B cell (primary cell): ENCODE measurements around the gene GALR1.

Source experiments
- EZH2 ChIP-seq: IDR thresholded peaks from 2 replicates; pipeline ENCODE4 v1.6.1; 2012; ENCODE audit warnings: borderline replicate concordance, low read depth, mild to moderate bottlenecking, moderate library complexity, low read length; ENCODE audit not compliant: insufficient read depth, poor library complexity, severe bottlenecking
- TF ChIP-seq, protein P1 (sequence below): fragments of 200-600 bp; IDR thresholded peaks from one replicate; pipeline ENCODE4 v1.8.0; 2022; ENCODE audit warnings: antibody characterized with exemption, mild to moderate bottlenecking

DNA sequence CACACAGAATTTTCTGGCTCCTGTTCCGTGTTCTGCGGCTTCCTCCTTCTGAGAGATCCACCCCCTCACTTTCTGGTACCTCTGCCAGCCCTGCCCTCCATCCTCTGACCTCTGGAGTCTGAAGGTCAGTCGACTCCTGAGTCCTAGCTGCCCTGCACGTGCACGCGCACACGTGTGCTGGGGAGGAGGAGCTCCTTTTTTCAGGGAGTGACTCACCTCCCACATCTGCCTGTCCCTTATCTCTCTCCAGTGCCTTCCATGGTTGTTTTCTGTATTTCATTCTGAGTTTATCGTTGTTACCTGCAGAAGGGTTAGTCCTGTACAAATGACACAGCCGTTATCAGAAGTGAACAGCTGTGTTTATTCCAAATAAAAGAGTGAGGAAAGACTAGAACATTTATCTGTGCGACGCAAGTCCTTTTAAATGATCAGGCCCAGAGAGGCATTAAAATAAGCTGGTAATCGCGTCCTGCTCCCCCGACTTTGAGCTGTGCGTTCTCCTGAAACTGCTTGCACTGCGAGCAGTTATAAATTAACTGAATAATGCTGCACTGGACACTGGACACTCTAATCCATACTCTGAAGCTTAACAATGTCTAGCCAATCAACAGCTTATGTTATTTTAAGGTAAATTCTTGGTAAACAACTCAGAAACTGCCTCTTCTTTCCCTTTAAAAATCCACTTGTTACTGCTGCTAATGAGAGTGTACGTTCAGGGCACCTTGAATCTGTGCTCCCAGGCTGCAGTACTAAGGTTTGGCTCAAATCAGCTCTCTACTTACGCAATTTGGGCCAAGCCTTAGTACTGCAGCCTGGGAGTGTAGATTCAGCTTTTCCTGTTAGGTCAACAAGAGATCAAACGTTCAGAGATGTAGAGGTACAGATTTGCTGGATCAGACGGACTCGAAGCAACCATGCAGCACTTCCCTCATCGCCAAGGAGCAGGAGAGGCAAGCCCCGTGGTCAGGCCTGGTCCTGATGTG, 72.5 kb downstream of the GALR1 start:
- TF ChIP-seq, protein P1, sequence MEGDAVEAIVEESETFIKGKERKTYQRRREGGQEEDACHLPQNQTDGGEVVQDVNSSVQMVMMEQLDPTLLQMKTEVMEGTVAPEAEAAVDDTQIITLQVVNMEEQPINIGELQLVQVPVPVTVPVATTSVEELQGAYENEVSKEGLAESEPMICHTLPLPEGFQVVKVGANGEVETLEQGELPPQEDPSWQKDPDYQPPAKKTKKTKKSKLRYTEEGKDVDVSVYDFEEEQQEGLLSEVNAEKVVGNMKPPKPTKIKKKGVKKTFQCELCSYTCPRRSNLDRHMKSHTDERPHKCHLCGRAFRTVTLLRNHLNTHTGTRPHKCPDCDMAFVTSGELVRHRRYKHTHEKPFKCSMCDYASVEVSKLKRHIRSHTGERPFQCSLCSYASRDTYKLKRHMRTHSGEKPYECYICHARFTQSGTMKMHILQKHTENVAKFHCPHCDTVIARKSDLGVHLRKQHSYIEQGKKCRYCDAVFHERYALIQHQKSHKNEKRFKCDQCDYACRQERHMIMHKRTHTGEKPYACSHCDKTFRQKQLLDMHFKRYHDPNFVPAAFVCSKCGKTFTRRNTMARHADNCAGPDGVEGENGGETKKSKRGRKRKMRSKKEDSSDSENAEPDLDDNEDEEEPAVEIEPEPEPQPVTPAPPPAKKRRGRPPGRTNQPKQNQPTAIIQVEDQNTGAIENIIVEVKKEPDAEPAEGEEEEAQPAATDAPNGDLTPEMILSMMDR = no peak
- TF ChIP-seq EZH2 = no peak
